ENCODE data around the gene CPNE8.

CPNE8 gene

DNA sequence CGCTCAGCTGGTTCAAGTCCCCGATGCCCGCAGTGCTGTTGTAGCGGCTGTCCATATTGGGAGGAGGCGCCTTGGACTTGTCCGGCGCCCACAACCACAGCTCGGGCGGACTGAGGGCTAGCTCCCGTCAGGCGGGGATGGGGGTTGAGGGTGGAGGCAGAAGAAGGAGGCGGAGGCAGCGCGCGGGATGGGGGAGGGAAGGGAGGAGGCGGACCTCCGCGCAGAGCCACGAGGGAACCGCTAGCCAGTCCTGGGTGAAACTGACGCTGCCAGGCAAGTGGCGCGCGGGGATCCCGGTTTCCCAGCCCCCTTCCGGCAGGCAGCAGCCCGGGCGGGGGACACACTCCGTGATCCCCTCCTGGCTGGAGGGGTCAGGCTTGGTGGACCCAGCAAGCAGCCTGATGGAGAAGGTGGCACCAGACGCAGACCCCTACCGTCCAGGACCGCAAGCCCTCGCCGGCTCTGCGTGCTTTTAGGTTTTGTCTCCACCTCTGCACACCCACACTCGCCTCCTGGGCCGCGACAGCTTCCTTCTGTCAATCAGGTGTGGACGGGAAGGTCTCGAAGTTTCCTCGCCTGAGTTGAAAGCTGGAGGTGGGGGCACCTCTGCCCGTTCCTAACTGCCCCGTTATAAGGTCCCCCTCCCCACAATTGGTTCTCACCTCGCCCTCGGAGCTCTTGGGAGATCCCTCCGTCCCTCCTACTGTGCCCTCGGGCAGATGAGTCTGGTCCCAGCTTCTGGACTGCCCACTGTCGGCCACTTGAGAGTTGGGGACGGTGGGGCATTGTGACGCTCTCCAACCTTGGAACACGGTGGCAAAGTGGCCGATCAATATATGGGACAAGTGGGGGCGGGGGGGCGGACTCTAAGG is at the start of gene CPNE8:
Gene CPNE8 (minus strand): TSS at position 112 of the 872 bp plus-strand sequence. CDS start 57 bp downstream, at position 55.
- DNase-seq, result peak; percentile 54

DNA sequence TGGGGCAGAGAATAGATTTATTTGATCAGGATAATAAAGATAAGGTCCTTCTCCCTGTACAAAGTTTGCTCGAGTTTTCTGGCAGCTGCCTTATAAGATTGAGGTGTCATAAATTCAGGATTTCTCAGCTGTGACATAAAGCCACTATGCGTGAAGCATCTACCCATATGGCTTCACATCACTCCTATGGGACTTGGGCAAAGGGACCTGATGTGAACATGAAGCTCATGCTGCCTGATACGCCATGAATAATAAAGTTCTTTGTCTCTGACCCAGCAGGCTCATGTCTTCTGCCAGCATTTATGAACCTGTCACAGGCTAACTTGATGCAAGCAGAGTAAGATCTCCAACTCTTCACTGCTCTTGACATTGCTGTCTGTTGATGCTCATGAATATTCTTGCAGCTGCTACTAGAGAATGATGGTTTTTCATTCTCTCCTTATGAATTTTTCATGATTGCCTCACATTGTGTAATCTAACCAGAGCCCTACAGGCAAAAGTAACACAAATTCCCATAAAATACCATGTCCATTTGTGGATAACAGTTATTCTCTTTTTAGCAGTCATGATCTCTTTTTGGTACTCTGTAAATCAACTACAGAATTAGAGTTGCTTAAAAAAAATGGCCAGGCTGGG is 49.0 kb upstream of the CPNE8 start:
- DNase-seq, result no peak

DNA sequence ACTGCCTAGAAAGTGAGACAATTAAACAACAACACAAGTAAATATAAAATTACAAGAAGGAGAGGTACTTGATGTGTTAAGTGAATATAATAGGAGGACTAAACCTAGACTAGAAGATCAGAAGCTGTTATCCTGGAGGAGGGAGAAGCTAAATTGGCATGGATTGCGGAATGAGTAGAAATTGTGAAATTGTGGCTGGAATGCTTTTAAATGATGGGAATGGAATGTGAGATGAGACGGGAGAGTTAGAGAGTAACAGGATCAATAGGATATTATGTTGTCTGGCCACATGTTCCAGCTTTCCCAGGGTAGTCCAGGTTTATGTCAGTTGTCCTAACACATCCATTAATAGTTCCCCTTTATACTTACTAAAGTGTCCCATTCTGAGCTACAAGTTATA is 44.0 kb upstream of the CPNE8 start:
- no peak for DNase-seq

DNA sequence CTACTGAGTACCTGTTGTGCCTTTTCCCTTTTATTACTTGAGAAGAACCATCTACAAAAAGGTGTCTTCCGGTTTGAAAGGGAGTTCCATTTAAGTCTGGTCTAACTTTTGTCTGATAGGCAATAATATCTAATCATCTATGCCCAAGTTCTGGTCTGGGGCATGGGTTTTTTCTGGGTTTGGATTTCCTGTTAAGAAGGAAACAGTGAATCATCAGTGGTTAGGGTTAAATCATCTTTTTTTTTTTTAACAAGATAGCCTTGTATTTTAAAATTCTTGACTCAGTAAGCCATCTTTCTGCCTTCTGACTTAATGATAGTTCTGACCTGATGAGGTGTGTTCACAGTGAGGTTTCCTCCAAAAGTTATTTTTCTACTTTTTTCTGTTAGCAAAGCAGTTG is 29.3 kb upstream of the CPNE8 start:
- DNase-seq, result no peak

DNA sequence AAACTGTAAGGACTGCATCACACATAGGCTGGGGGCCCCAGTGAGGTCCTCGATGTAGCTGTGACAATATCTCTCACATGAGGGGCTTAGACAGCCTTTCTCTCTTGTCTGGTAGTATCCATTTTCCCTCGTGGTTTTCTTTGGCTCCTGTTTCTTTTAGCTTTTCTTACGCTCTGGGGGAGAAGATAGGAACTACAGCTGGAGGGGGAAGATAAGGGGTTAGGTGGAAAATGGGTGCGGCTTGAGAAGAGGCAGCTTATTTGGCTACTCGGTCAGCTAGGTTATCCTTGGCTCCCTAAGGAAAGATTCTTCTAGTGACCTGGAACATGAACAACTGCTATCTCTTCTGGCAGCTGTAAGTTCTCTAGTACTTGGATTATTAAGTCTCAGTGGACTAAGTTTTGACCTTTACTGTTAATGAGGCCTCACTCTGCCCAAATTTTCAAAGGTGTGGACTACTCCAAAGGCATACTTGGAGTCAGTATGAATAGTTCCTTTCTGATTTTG is 28.7 kb upstream of the CPNE8 start:
- DNase-seq, result no peak

DNA sequence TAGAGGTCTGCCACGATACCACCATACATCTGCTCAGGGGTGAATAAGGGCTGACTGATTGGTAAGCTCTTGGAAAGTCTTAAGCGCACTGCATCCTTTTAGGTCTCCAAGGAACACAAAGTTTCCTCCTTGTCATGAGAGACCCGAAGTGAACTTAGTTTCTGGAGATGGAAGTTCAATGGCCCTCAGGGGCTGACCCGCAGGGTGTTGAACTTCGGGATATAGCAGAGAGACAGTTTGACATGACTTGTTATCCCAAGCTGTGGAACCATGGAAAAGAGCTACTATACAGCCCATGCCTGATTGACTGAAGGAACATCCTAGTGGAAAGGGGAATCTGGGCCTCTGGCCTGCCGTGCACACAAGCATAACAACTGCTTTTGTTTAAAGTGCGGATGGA is 26.9 kb upstream of the CPNE8 start:
- no peak for DNase-seq

DNA sequence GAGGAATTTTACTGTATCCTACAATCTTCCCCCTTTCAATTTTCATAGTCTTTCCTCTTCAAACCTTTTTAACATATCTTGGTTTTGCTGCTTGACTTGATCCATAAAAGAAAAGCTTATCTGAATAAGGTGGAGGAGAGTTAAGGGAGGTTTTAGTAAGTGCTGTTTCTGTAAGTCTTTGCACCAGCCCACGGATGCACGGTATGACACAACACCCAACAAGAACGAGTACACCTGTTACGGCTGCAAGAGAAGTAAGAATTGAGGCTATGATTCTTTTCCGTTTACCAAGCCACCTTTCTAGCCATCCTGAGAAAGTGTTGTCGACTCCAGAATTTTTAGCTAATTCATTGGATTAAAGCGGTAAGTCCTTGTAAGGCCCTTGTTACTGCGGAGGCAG is 26.1 kb upstream of the CPNE8 start:
- no peak for DNase-seq

DNA sequence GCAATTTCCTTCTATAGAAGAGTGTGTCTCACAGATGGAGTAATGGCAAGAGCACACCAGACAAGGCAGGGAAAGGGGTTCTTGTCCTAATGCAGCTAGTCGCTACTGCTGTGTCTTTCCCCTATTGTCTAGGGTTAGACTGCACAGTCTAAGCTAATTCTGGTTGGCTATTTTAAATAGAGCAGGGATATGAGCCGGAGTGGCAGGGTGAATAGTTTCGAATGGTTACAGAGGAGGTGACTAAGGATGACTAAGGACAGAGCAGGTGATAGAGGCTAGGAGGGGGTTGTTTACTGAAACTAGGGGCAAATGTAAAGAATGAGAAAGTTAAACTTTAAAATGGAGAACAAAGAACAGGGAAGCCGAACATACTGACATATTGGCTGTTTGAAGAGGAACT is 25.6 kb upstream of the CPNE8 start:
- DNase-seq, result no peak

DNA sequence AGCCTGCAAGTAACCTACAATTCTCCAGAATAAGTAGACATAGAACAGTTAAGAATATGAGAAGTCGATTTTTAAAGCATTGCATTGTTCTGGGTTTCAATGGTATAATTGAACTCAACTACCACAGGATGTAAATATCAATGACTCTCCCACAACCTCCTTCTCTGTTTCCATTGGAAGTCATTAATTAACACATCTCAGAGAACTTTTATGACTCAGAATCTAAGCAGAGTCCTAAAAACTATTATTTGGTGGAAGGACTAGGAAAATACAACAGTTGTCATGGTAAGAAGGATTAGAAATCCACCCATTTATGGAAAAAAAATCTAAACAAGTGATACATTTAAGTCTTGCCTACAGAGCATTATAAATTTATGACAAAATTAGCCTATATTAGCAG is 21.1 kb upstream of the CPNE8 start:
- DNase-seq, result no peak

DNA sequence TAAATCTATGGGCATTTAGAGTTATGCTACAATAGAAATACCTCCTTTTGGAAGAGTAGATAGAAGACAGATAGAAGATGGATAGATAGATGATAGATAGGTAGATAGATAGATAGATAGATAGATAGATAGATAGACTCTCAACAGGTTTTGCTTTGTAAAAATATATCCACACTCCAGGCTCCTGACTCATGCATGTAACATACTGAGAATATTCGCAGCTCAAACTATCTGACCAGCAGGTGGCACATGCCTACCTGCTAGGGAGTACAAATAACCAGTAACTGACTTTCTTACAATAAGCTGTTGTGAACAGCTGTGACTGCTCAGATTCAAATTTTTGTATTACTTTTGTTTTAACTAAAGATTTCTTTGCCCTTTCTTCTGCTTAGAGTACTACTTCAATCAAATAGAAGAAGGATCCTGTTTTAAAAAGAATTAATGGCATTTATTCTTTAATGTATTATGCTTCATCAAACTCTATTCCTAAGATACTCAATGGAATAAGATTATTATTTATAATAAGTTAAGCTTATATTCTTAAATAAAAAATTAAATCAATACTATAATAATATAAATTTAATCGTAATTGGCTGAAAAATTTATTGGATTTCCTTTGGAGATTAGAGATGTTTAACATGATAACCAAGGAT is 15.8 kb upstream of the CPNE8 start:
- peak; percentile 22 for DNase-seq

DNA sequence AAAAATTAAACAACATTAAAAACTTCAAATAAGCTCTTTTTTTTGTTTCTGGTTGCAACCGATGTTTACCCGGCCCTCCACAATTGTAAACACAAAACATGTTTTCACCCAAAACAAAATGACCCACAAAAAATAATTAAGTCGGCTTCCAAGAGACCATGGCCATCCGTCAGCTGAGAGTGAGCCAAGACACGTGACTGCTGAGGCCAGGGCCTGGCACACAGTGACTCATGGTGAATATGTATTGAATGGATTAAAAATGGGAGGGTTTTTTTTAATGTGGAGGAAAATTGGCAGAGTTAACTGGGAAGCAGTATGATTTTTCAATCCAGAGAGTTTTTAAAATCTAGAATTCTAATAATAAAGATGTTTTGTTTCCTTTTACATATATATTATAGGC is 13.8 kb upstream of the CPNE8 start:
- no peak for DNase-seq

DNA sequence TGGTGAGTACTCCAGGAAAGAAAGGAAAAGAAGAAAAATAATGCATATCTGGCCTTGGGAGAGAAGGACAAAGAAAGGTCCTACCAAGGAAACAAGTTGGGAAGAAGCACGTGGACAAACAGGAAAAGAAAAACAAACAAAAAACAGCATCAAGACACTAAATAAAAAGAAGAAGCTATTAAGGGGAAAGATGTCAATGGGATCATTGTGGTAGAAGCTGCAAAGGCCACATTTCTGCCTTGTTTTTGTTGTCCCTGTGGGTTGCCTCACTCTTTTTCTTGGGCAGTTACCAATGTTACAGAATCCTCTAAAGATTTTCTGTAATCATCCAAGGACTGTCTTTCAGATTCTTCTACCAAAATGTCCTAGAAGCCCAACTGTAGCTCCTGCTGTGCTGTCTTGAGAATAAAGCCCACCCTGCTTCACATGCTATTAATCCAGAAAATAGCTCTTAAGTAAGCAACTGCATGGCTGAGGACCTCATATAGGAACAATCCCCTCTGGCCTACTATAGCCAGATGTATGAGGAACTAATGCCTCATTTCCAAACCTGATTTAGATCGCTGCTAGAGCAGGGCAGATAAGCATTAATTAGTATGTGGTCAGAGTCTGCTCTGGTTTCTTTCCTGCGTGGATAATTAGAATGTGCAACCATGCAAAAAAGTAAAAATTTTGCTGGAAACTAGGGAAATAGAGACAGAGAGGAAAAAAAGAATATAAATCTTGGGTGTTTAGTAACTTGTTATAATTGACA is 10.2 kb upstream of the CPNE8 start:
- no peak for DNase-seq

DNA sequence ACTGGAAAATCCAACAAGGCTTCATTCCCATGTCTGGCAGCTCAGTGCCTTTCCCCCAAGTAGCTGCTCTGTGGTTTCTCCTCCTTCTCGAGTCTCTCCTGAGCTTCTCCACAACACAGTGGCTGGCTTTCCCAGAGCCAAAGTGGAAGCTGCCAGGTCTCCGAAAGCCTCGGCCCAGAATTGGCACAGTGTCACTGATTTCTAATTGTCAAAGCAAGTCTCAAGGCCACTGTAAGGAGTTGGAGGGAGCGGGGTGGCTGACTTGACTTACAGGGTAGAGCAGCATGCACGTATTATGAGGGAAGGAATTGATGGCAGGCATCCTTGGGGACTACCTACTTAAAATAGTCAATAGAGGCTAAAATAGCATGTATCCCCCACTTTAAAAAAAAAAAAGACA is 6.7 kb upstream of the CPNE8 start:
- DNase-seq, result no peak

DNA sequence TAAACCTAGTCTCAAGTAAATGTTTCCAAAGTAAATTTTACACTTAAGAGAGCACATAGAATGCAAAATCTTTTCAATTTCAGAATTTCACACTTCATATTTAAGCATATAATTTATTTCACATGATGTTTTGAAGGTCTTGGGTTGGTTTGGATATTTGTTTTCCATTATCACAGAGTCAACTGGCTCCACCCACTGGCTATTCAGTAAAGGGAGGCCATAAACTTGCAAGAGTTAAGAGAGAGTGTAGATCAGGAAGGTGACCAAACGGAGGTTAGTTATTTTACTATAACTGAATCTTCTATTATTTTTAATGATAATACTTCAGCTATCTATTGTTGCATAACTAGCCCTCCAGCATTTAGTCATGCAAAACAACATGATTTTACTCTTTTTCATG is 6.2 kb upstream of the CPNE8 start:
- no peak for DNase-seq

DNA sequence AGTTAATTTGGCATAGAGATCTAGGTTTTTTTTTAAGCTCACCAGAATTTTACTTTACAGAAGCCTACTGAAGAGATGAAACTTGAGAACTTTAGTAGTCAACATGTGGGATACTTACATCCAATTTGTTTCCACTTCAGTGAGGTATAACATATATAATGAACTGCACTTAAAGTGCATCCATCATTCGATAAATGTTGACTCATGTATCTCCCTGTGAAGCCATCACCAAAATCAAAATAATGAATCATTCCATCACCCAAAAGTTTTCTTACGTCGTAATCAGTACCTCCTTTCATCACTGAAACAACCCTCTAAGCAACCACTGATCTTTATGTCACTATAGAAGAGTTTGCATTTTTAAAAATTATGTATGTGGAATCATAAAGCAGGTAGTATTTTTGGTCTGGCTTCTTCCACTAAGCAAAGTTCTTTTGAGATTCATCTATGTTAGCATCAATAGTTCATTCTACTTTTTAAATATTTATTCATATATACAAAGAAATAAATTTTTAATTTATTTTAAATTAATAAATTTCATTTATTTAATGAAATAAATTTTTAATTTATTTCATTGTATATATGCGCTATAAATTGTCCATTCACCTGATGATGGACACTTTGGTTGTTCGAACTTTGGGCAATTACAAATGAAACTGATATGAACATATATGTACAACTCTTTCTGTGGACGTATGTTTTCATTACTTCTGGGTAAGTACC is 2.0 kb upstream of the CPNE8 start:
- no peak for DNase-seq

DNA sequence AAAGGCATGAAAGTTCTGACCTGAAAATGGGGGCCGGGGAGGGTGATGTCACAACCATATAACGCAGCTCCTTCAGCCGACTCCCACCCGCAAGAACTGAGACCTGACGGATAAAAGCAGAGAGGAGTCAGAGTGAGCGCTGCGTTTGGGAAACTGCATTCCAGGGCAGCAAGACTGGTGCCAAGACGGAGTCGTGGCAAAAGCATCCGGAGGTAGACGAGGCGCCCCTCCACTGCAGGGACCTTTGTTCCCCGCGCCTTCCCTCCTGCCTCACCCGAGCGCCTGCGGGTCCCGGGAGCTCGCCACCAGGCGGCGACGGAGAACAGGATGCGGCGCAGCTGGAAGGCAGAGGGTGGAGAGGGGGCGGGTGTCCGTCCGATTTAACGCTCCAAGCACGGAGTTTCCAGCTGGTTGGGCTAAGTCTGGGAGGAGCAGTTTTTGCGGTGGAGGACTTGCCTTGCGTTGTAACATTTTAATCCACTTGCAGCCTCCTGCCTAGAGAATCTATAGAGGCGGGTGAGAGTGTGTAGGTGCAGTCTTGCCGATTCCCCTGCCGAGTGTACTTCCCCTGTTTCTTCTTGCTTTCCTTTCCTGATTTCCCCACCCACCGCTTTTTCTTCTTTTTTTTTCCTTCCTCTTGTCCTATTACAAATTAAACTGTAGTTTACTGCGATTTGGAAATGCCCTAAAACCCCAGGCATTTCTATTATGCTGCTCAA is 1.2 kb upstream of the CPNE8 start:
- DNase-seq, result peak; percentile 74

DNA sequence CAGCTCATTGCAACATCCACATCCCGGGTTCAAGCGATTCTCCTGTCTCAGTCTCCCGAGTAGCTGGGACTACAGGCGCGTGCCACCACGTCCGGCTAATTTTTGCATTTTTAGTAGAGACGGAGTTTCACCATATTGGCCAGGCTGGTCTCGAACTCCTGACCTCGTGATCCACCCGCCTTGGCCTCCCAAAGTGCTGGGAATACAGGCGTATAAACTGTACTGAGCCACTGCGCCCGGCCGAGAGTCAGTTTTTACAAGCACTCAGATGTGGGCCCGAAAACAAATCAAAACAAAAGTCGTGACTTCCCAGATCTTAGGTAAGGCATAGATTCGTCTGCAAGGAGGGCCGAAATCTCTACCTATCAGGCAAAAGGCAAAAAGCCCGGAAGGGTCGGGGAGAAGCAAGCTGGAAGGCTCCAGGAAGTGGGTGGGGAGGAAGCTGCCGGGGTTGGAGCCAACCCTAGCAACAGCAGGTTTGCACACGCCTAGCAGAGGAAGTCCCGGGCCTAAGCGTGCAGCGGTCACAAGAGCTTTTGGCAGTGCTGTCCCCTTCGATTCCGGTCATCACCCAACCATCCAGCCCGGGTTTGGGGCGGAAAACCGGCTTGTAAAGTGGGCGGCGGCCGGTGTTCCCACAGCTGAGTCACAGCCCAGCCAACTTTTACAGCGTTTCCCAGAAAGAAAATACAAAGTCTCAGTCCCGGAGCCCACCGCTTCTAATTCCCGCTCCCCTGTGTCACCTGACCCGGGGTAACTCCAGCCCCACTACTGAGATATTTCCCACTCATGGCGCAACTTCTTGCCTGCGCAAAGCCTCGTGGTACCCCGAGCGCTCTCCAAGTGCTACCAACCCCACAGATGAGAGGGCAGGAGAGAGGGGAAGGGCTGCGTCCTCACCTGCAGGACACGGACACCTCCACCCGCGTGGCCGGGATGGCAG is 583 bp downstream of the CPNE8 start:
- DNase-seq, result peak; percentile 66

DNA sequence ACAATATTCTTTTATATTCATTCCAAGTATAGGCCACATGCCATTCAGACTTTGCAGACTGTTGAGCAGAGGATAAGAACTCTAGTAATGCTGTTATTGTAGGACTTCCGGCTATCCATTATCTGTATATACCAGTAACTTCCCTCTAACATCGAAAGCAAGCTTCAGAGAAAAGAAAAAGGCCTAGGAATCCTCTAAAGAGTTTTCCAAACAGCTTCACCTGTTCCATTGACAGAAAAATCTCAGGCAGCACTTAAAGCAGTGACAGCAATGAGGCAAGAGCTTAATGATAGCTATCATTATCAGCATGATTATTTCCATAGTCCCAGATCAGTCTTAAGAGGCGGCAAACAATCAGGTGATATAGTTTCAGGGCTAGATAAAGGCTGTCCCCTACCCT is 1.8 kb downstream of the CPNE8 start:
- DNase-seq, result no peak

DNA sequence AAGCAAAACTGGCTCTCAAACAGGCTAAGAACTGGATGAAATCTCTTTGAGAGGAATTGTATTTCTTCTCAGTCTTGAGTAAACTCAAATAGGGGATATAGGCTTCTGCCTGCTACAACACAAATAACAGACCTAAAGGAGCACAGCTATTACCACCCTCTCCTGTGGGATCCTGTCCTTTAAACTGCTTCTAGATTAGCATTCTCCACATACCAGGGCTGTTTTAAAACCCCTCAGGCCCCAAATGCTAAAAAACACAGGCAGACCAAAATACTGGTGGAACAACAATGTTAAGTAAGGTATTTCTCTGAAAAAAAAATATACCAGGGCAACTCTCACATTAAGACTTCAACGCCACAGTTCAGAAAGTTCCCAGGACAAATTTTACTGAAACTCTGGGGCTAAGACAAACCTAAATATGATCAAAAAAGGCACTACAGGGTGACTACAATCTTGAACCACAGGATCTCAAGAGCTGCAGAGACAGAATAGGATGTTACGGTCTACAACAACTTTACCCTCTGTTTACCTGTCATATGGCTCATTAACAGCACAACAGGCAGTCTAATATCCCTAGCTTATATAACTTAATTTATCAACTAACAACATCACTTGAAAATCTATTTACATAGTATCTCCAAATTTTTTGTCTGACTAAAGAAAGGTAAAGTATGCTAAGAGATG is 7.2 kb downstream of the CPNE8 start:
- DNase-seq, result no peak

DNA sequence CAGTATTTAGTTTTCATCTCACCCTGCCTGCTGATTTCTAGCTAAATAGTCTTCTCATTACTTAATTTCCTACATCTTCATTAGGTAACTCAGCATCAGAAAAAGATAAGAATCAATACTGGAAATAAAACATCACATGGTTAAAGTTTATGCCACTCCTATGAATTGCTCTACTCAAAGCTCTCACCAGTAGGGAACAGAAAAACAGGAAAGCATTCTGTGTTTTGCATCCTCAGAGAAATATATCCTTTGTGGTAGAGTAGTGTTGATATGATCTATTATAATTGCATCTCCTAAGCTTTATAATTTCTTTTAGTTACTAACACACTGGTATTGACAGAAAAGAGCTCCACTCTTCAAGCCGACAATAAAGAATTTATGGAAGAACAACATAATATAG is 9.9 kb downstream of the CPNE8 start:
- DNase-seq, result no peak

All from CD4-positive, alpha-beta T cell treated with Interleukin-6 for 4 hours (primary cell).